ENCODE results near the gene POLR3E. TPM values are rescaled to one million over a fixed set of nuclear protein-coding genes. Genes with fewer than 3 reads are reported as not detected.

Gene POLR3E
- total and polyA plus RNA-seq, 3 experiments from 2014 or later = 14.9 to 116 (median 103) TPM

DNA sequence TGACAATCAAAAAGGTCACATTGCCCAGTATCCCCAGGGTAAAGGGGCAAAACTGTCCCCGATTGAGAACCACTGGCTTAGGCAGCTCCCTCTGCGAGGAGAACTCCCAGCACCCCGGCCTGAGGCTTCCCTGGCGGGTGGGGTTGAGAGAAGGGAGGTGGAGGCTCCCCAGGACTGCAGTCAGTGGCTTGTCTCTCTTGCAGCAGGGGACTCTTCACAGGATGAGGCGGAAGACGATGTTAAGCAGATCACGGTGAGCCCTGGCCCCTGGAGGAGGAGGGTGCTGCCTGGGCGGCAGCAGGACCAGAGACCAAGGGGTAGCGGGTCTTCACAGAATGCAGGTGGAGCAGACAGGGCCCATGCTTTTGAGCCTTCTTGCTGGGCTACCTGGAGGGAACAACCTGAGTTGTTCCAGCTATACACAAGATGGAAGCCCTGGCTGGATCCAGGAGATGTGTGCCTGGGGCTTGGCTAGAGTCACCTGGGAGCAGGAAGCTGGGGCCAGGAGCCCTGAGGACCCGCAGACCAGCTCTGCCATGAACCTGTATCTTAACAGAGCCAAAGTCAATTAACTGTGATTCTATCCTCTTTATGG lies 16.8 kb downstream of the POLR3E start:
- Mint-ChIP-seq H3K4me1 (no peaks in the 10 kb centered on the region), H3K27me3 (no peaks in the 10 kb centered on the region), H3K4me3 (no peak overlapping the region), H3K27ac (peak overlapping the region in 2 of 8 donors; percentile 25 to 54), H3K9me3 (no peaks in the 10 kb centered on the region), H3K36me3 (peaks cover 0 to 85% (median 25%) of the 10 kb centered on the region in 3 donors)
- H3K4me1 ChIP-seq (ENCODE audit: insufficient read depth, low read length) = no peaks in the 10 kb centered on the region
- no peaks in the 10 kb centered on the region for H3K27me3 ChIP-seq (ENCODE audit: insufficient read depth, low read length, poor library complexity, severe bottlenecking)
- peaks cover 66% of the 10 kb centered on the region for H3K36me3 ChIP-seq (ENCODE audit: insufficient read depth, low read length)
- H3K4me3 ChIP-seq (ENCODE audit: low read length) = no peak overlapping the region
- ChIA-PET CTCF (no interaction called here), POLR2A (no interaction called here)
- H3K9me3 ChIP-seq (ENCODE audit: low read length) = no peaks in the 10 kb centered on the region
- no peak for DNase-seq
- no peak overlapping the region for H3K27ac ChIP-seq (ENCODE audit: low read depth, low read length)

DNA sequence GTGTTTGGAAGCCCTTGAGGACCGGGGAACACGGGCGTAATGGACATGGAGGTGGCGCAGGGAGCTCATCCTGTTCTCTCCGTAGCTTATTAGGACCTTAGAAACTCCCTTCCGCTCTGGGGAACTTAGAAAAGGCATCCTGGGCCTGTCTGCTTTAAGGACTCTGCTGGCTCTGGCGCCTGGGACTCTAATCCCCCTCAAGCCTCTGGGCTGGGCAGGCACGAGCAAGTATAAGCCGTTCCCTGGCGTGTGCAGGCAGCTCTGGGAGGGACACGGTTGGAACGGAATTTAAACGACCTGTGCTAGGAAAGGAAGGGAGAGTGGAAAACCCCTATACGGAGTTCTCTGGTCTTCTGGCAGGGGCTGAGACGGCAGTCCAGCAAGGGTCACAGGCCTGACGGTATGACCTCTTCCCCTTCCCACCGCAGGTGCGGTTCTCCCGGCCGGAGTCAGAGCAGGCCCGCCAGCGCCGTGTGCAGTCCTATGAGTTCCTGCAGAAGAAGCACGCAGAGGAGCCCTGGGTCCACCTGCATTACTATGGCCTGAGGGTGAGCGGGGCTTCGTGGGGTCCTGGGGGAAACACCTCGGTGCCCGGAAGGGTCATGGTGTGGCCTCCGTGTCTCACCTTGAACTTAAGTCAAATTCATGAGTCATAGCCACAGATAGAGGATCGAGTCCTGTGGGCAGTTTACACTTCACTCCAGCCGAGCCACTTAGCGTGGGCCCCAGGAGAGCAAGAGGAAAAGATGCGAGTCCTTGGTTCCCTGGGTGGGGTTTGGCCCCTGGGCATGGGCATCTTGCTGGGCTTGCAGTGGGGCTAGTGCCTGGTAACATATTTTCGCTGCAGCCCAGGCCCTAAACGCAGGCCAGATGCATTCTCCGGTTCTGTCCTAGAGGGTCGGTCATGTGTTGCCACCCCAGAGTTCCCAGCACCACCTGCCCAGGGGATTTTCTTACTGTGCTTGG lies 17.7 kb downstream of the POLR3E start:
- Mint-ChIP-seq H3K9me3 (no peaks in the 10 kb centered on the region), H3K36me3 (peaks cover 0 to 81% (median 28%) of the 10 kb centered on the region in 3 donors), H3K27me3 (no peaks in the 10 kb centered on the region), H3K4me3 (no peak overlapping the region), H3K27ac (peak overlapping the region in 4 of 8 donors; percentile 25 to 93 (median 53)), H3K4me1 (no peaks in the 10 kb centered on the region)
- Histone ChIP-seq H3K36me3 (ENCODE audit: insufficient read depth, low read length) (peaks cover 56% of the 10 kb centered on the region), H3K9me3 (ENCODE audit: low read length) (no peaks in the 10 kb centered on the region), H3K27me3 (ENCODE audit: insufficient read depth, low read length, poor library complexity, severe bottlenecking) (no peaks in the 10 kb centered on the region), H3K4me1 (ENCODE audit: insufficient read depth, low read length) (no peaks in the 10 kb centered on the region), H3K27ac (ENCODE audit: low read depth, low read length) (no peak overlapping the region), H3K4me3 (ENCODE audit: low read length) (no peak overlapping the region)
- ChIA-PET POLR2A (no interaction called here), CTCF (no interaction called here)
- DNase-seq = no peak

DNA sequence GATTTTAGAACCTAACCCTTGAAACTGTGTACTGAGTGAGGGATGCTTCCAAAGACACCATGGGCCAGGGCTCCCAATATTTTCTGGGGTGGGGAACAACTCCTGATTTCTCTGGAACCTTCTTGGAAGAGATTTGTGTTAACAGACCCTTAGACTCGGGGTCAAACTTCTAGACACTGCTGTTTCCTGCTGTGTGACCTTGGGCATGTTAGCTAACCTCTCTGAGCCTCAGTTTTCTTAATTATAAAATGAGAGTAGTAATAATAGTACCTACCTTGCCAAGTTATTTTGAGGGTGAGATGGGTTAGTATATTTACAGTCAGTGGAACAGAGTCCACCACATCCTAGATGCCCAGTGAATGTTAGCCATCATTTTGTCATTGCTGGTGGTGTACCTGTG lies 18.8 kb downstream of the POLR3E start:
- Mint-ChIP-seq H3K4me3 (no peak overlapping the region), H3K27ac (peak overlapping the region in 1 of 8 donors; percentile 83), H3K36me3 (peaks cover under 1 to 82% (median 34%) of the 10 kb centered on the region in 3 donors), H3K4me1 (peaks cover under 1 to 4% (median 4%) of the 10 kb centered on the region in 3 donors), H3K27me3 (no peaks in the 10 kb centered on the region), H3K9me3 (no peaks in the 10 kb centered on the region)
- Histone ChIP-seq H3K4me1 (ENCODE audit: insufficient read depth, low read length) (no peaks in the 10 kb centered on the region), H3K4me3 (ENCODE audit: low read length) (no peak overlapping the region), H3K36me3 (ENCODE audit: insufficient read depth, low read length) (peaks cover 62% of the 10 kb centered on the region), H3K27ac (ENCODE audit: low read depth, low read length) (no peak overlapping the region), H3K9me3 (ENCODE audit: low read length) (no peaks in the 10 kb centered on the region), H3K27me3 (ENCODE audit: insufficient read depth, low read length, poor library complexity, severe bottlenecking) (no peaks in the 10 kb centered on the region)
- DNase-seq = no peak
- CTCF ChIA-PET = no interaction called here
- POLR2A ChIA-PET = no interaction called here

DNA sequence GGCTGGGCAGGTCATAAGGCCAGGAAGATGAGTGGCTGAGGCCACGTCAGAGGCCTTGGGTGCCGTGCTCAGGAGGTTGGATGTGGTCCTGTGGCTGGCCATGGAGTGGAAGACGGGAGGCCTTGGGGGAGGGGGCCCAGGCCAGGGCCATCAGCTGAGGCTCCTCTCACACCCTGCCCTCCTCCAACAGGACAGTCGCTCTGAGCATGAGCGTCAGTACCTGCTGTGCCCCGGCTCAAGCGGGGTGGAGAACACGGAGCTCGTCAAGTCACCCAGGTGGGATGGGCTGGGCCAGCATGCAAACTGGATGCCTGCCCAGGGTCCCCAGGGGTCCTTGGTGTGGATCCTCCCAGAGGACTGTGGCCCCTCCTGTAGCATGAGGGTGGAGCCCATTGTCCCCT lies 19.2 kb downstream of the POLR3E start:
- POLR2A ChIA-PET = interaction anchor here (0.6 kb wide), 1 partner anchor 10 kb away, joined by 3 read pairs; no protein-coding TSS in a partner anchor

DNA sequence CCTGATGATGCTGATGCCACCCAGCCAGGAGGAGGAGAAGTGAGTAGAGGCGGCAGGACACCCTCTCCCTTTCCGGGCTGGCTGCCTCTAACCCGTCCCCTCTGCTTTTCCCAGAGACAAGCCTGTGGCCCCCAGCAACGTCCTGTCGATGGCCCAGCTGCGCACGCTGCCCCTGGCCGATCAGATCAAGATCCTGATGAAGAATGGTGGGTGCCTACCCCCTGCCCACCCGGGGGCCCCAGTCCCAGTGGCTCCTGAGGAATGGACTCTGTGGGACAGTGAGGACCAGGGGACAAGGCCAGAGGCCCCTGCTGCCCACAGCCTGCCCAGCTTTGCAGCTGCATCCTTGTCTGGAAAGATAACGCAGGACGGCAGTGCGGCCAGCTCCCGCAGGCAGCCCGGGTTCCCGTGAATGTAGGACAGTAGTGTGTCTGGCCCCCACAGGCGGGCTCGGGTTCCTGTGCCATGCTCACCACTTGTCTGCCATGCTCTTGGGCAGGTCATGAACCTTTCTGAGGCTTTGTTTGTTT lies 19.9 kb downstream of the POLR3E start:
- ChIA-PET CTCF (no interaction called here), POLR2A (interaction anchor here (0.6 kb wide), 1 partner anchor 11 kb away, joined by 3 read pairs; no protein-coding TSS in a partner anchor)

More for the DNA sequence above, 19.2 kb downstream of the POLR3E start:
- Mint-ChIP-seq H3K27ac (peak overlapping the region in 1 of 8 donors; percentile 83), H3K27me3 (no peaks in the 10 kb centered on the region), H3K4me3 (no peak overlapping the region), H3K36me3 (peaks cover 5 to 84% (median 38%) of the 10 kb centered on the region in 3 donors), H3K9me3 (no peaks in the 10 kb centered on the region), H3K4me1 (peaks cover 5 to 8% (median 8%) of the 10 kb centered on the region in 3 donors)
- CTCF ChIA-PET = no interaction called here
- no peak for DNase-seq
- Histone ChIP-seq H3K27ac (ENCODE audit: low read depth, low read length) (no peak overlapping the region), H3K36me3 (ENCODE audit: insufficient read depth, low read length) (peaks cover 64% of the 10 kb centered on the region), H3K9me3 (ENCODE audit: low read length) (no peaks in the 10 kb centered on the region), H3K27me3 (ENCODE audit: insufficient read depth, low read length, poor library complexity, severe bottlenecking) (no peaks in the 10 kb centered on the region), H3K4me3 (ENCODE audit: low read length) (no peak overlapping the region), H3K4me1 (ENCODE audit: insufficient read depth, low read length) (peaks cover 2% of the 10 kb centered on the region)

DNA sequence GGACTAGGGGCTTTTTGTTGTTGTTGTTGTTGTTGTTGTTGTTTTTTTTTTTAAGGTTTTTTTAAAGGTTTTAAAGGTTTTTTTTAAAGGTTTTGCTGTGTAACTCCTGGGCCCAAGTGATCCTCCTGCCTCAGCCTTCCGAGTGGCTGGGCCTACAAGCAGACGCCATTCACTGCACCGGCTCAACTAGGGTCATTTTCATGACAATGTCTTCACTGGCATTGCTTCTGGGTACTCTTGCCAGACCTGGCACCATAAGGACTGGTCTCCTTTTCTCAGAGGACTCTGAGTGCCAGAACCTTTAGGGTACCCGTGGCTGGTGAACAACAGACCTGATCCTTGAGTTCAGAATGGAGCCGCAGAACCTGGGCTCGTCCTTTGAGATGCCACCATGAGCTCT lies 20.4 kb downstream of the POLR3E start:
- Mint-ChIP-seq H3K9me3 (no peaks in the 10 kb centered on the region), H3K4me3 (peak overlapping the region in 1 of 7 donors; percentile 65), H3K27ac (peak overlapping the region in 4 of 8 donors; percentile 35 to 74 (median 46)), H3K36me3 (peaks cover 5 to 82% (median 34%) of the 10 kb centered on the region in 3 donors), H3K27me3 (no peaks in the 10 kb centered on the region), H3K4me1 (peaks cover 5 to 9% (median 9%) of the 10 kb centered on the region in 3 donors)
- ChIA-PET POLR2A (no interaction called here), CTCF (interaction anchor here (1.5 kb wide), 1 partner anchor 10 kb away, joined by 4 read pairs; no protein-coding TSS in a partner anchor)
- DNase-seq = no peak
- no peaks in the 10 kb centered on the region for H3K27me3 ChIP-seq (ENCODE audit: insufficient read depth, low read length, poor library complexity, severe bottlenecking)
- H3K27ac ChIP-seq (ENCODE audit: low read depth, low read length) = no peak overlapping the region
- no peak overlapping the region for H3K4me3 ChIP-seq (ENCODE audit: low read length)
- no peaks in the 10 kb centered on the region for H3K9me3 ChIP-seq (ENCODE audit: low read length)
- peaks cover 4% of the 10 kb centered on the region for H3K4me1 ChIP-seq (ENCODE audit: insufficient read depth, low read length)
- H3K36me3 ChIP-seq (ENCODE audit: insufficient read depth, low read length) = peaks cover 61% of the 10 kb centered on the region

More for the DNA sequence above, 19.9 kb downstream of the POLR3E start:
- Mint-ChIP-seq H3K4me1 (peaks cover 5 to 9% (median 9%) of the 10 kb centered on the region in 3 donors), H3K27ac (peak overlapping the region in 3 of 8 donors; percentile 35 to 77 (median 57)), H3K9me3 (no peaks in the 10 kb centered on the region), H3K4me3 (peak overlapping the region in 1 of 7 donors; percentile 65), H3K27me3 (no peaks in the 10 kb centered on the region), H3K36me3 (peaks cover 5 to 83% (median 34%) of the 10 kb centered on the region in 3 donors)
- DNase-seq = no peak
- H3K4me1 ChIP-seq (ENCODE audit: insufficient read depth, low read length) = peaks cover 4% of the 10 kb centered on the region
- no peaks in the 10 kb centered on the region for H3K9me3 ChIP-seq (ENCODE audit: low read length)
- H3K27me3 ChIP-seq (ENCODE audit: insufficient read depth, low read length, poor library complexity, severe bottlenecking) = no peaks in the 10 kb centered on the region
- H3K4me3 ChIP-seq (ENCODE audit: low read length) = no peak overlapping the region
- peaks cover 65% of the 10 kb centered on the region for H3K36me3 ChIP-seq (ENCODE audit: insufficient read depth, low read length)
- H3K27ac ChIP-seq (ENCODE audit: low read depth, low read length) = no peak overlapping the region

DNA sequence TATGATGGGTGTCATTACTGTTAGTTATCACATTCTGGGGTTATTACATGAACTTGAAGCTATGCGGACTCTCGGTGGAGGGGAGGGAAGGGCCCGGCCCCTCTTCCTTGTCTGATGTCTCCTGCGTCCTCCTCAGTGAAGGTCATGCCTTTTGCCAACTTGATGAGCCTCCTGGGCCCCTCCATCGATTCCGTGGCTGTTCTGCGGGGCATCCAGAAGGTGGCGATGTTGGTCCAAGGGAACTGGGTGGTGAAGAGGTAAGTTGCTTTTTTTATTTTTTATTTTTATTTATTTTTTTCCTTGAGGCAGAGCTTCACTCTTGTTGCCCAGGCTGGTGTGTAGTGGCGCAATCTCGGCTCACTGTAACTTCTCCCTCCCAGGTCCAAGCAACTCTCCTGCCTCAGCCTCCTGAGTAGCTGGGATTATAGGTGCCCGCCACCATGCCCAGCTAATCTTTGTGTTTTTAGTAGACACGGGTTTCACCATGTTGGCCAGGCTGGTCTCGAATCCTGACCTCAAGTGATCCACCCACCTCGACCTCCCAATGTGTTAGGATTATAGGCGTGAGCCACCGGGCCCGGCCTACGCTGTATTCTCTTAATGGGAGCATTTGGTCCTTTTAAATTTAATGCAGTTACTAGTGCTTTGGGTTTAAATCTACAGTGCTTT lies 21.6 kb downstream of the POLR3E start:
- Histone ChIP-seq H3K9me3 (ENCODE audit: low read length) (no peaks in the 10 kb centered on the region), H3K4me3 (ENCODE audit: low read length) (no peak overlapping the region), H3K27ac (ENCODE audit: low read depth, low read length) (no peak overlapping the region), H3K36me3 (ENCODE audit: insufficient read depth, low read length) (peaks cover 55% of the 10 kb centered on the region), H3K4me1 (ENCODE audit: insufficient read depth, low read length) (peaks cover 4% of the 10 kb centered on the region), H3K27me3 (ENCODE audit: insufficient read depth, low read length, poor library complexity, severe bottlenecking) (no peaks in the 10 kb centered on the region)
- POLR2A ChIA-PET = no interaction called here
- Mint-ChIP-seq H3K27ac (peak overlapping the region in 4 of 8 donors; percentile 30 to 77 (median 44)), H3K9me3 (no peaks in the 10 kb centered on the region), H3K4me1 (peaks cover 5 to 9% (median 9%) of the 10 kb centered on the region in 3 donors), H3K27me3 (no peaks in the 10 kb centered on the region), H3K36me3 (peaks cover 5 to 82% (median 28%) of the 10 kb centered on the region in 3 donors), H3K4me3 (no peak overlapping the region)
- DNase-seq = peak; percentile 38 to 74 (median 49)
- CTCF ChIA-PET = interaction anchor here (0.6 to 2.3 kb wide), 10 partner anchors 11 to 750 kb away, joined by 3 to 8 read pairs (median 4); partner anchors contain the start of gene POLR3E
